Measurements from ENCODE around the gene SEMA3A.

- TF ChIP-seq CTCF (IDR thresholded peaks at IDR 0.05; ENCODE audit: insufficient read depth, low read length, poor library complexity, severe bottlenecking) (no peak), EZH2phosphoT487 (conservative IDR thresholded peaks at IDR 0.05; ENCODE audit: low read length) (no peak)
These were observed 32.2 kb upstream of the SEMA3A start for GRCh38 chr7:84226759-84227158.

Data from SU-DHL-6 (cell line).